Mesenchymal stem cell (in vitro differentiated cells and primary cell): ENCODE results near the gene LRRN2.

Experiments used
- DNase-seq: peaks from one replicate; pipeline ENCODE4 v3.0.0-alpha.2; 2013
- H2AFZ ChIP-seq: one replicate; pipeline ENCODE4 v1.6.1; 2013; ENCODE audit warnings: low read depth, mild to moderate bottlenecking, control low read depth, inconsistent platforms, low read length, moderate library complexity
- H2AK5ac ChIP-seq: 2 replicates; pipeline ENCODE4 v1.6.1; 2013; ENCODE audit warnings: low read length, moderate library complexity, mild to moderate bottlenecking, inconsistent platforms; ENCODE audit not compliant: severe bottlenecking
- H2BK120ac ChIP-seq: one replicate; pipeline ENCODE4 v1.6.1; 2013; ENCODE audit warnings: low read depth, mild to moderate bottlenecking, inconsistent platforms, low read length, moderate library complexity
- H2BK12ac ChIP-seq, 2 experiments: one replicate each; pipeline ENCODE4 v1.6.1; 2013; ENCODE audit warnings: inconsistent platforms in 2 of 2, low read length in 2 of 2, mild to moderate bottlenecking in 2 of 2, moderate library complexity in 2 of 2, control low read depth in 1 of 2
- H2BK15ac ChIP-seq: one replicate; pipeline ENCODE4 v1.6.1; 2013; ENCODE audit warnings: mild to moderate bottlenecking, low read depth, inconsistent platforms; ENCODE audit not compliant: poor library complexity, severe bottlenecking
- H2BK5ac ChIP-seq: 2 replicates; pipeline ENCODE4 v1.6.1; 2013; ENCODE audit warnings: low read depth, mild to moderate bottlenecking, low read length, control low read depth, inconsistent platforms; ENCODE audit not compliant: poor library complexity, severe bottlenecking
- H3K14ac ChIP-seq, 2 experiments: one replicate each; pipeline ENCODE4 v1.6.1; 2013; ENCODE audit warnings: inconsistent platforms in 2 of 2, low read length in 2 of 2, control low read depth in 1 of 2, mild to moderate bottlenecking in 1 of 2, moderate library complexity in 1 of 2
- H3K18ac ChIP-seq, 2 experiments: one replicate each; pipeline ENCODE4 v1.6.1; 2013; ENCODE audit warnings: inconsistent platforms in 2 of 2, low read length in 2 of 2, control low read depth in 1 of 2, low read depth in 1 of 2, mild to moderate bottlenecking in 1 of 2
- H3K23ac ChIP-seq, 2 experiments: one replicate each; pipeline ENCODE4 v1.6.1; 2013; ENCODE audit warnings: inconsistent platforms in 2 of 2, low read length in 2 of 2, mild to moderate bottlenecking in 2 of 2, moderate library complexity in 2 of 2, control low read depth in 1 of 2
- H3K27ac ChIP-seq: 2 replicates; pipeline ENCODE4 v1.5.1; 2013; ENCODE audit warnings: mild to moderate bottlenecking, moderate library complexity, low read length, control low read depth, inconsistent platforms; ENCODE audit not compliant: poor library complexity, severe bottlenecking
- H3K27me3 ChIP-seq, 2 experiments: 2 replicates each; pipeline versions ENCODE4 v1.6.1 to v1.7.0; 2013; ENCODE audit warnings: low read length in 2 of 2, mild to moderate bottlenecking in 2 of 2, moderate library complexity in 2 of 2, control low read depth in 1 of 2, inconsistent platforms in 1 of 2; ENCODE audit not compliant: control insufficient read depth in 1 of 2, insufficient read depth in 1 of 2
- H3K36me3 ChIP-seq, 2 experiments: 2 replicates each; pipeline versions ENCODE4 v1.6.1 to v1.7.0; 2013; ENCODE audit warnings: low read length in 2 of 2, control low read depth in 1 of 2, inconsistent platforms in 1 of 2, low read depth in 1 of 2, mild to moderate bottlenecking in 1 of 2; ENCODE audit not compliant: insufficient read depth in 2 of 2, control insufficient read depth in 1 of 2
- H3K4ac ChIP-seq, 2 experiments: one replicate each; pipeline ENCODE4 v1.6.1; 2013; ENCODE audit warnings: inconsistent platforms in 2 of 2, low read length in 2 of 2, mild to moderate bottlenecking in 2 of 2, moderate library complexity in 2 of 2, control low read depth in 1 of 2, low read depth in 1 of 2
- H3K4me1 ChIP-seq: 2 replicates; pipeline ENCODE4 v1.6.1; 2013; ENCODE audit warnings: low read depth, low read length, control low read depth; ENCODE audit not compliant: control insufficient read depth, insufficient read depth
- H3K4me2 ChIP-seq: 2 replicates; pipeline ENCODE4 v1.6.1; 2013; ENCODE audit warnings: low read length, mild to moderate bottlenecking, inconsistent platforms; ENCODE audit not compliant: poor library complexity, severe bottlenecking
- H3K4me3 ChIP-seq, 2 experiments: 2 replicates each; pipeline versions ENCODE4 v1.5.1 to v1.7.0; 2013; ENCODE audit warnings: low read length in 2 of 2, mild to moderate bottlenecking in 2 of 2, control low read depth in 1 of 2, low read depth in 1 of 2; ENCODE audit not compliant: insufficient read depth in 1 of 2
- H3K79me1 ChIP-seq: replicated peaks from 2 replicates; pipeline ENCODE4 v1.6.1; 2013; ENCODE audit warnings: mild to moderate bottlenecking, control low read depth, low read length, inconsistent platforms; ENCODE audit not compliant: poor library complexity, severe bottlenecking
- H3K9ac ChIP-seq: 2 replicates; pipeline ENCODE4 v1.7.0; 2013; ENCODE audit warnings: mild to moderate bottlenecking, low read length, moderate library complexity
- H3K9me3 ChIP-seq: 2 replicates; pipeline ENCODE4 v1.7.0; 2013; ENCODE audit warnings: mild to moderate bottlenecking, low read length; ENCODE audit not compliant: control insufficient read depth
- H4K8ac ChIP-seq: one replicate; pipeline ENCODE4 v1.6.1; 2013; ENCODE audit warnings: inconsistent platforms, mild to moderate bottlenecking, low read length, moderate library complexity
- H4K91ac ChIP-seq: one replicate; pipeline ENCODE4 v1.6.1; 2013; ENCODE audit warnings: mild to moderate bottlenecking, low read length, inconsistent platforms
- WGBS: methylation state at CpG from one replicate; pipeline ENCODE4 v1.1.7; 2013; ENCODE audit warnings: mixed read lengths; 5-methylcytosine and 5-hydroxymethylcytosine counted together

LRRN2 gene

DNA sequence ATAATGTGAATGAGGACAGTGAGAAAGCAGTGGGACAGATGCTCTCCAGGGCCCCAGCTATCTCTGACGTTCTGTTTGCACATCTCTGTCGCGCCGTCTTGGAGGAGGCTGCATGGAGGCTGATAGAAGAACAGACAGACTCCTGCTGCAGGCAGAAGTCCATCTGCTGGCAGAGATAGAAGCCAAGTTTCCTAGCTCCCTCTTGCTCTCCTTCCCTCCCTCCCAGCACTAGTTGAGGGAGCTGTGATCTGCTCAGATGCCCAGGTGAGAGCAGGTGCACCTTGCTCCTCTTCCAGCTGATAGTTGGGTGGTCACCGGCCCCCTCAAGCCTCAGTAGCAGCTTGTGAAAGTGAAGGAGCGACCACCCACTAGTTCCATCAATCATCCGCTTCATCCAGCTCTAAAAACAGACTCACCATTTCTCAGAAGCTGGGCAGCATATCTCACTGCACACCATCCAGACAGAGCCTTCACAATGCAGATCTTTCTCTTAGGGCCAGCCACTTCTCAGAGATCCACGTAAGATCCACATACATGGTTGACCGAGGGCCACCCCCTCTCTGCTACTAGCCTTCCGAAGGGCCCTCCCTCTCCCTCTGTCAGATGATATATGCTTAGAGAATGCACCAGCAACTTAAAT is 12.9 kb downstream of the LRRN2 start:
- Histone ChIP-seq H4K91ac (no peak overlapping the region), H2AK5ac (no peak overlapping the region), H3K36me3 (no peaks in the 10 kb centered on the region), H2BK120ac (no peak overlapping the region), H3K79me1 (no peaks in the 10 kb centered on the region), H3K9me3 (no peaks in the 10 kb centered on the region), H2AFZ (no peak overlapping the region), H2BK5ac (no peak overlapping the region), H2BK15ac (no peak overlapping the region), H4K8ac (peak overlapping the region; percentile 24), H3K18ac (peak overlapping the region in 1 of 2 experiments; percentile 35), H3K4me1 (peaks cover 2% of the 10 kb centered on the region), H3K27ac (no peak overlapping the region), H3K4ac (no peak overlapping the region), H3K23ac (no peak overlapping the region), H2BK12ac (no peak overlapping the region), H3K4me2 (no peak overlapping the region), H3K4me3 (no peak overlapping the region), H3K27me3 (peaks cover 42 to 73% of the 10 kb centered on the region in 2 experiments), H3K9ac (no peak overlapping the region), H3K14ac (no peak overlapping the region)
- WGBS, result 83% methylated on average over 10 of the region's 10 CpGs
- no peak for DNase-seq

DNA sequence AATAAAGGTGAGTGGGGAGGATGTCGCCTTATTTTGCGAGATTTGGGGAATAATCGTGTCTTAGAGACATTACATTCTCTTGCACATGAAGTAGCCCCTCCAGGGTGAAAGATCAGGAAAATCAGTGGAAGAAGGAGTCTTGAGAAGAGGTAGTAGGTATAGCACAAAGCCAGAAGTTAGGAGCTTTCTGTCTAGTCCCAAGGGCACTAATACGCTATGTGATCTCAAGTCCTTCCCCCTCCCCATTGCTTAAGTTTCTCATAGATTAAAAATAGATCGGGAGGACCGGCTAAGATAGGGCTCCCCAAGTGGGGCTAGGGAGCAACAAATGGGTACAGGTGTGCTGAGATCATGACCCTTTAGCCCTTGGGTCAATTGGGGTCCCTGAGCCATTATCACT is 13.5 kb downstream of the LRRN2 start:
- H3K14ac ChIP-seq, result no peak overlapping the region
- no peak overlapping the region for H2BK12ac ChIP-seq
- H3K18ac ChIP-seq, result no peak overlapping the region
- WGBS, result 88% methylated on average over 5 of the region's 6 CpGs
- H3K27ac ChIP-seq, result no peak overlapping the region
- no peak overlapping the region for H3K4me3 ChIP-seq
- no peak overlapping the region for H3K9ac ChIP-seq
- H3K4me2 ChIP-seq, result no peak overlapping the region
- H4K8ac ChIP-seq, result no peak overlapping the region
- no peaks in the 10 kb centered on the region for H3K9me3 ChIP-seq
- no peak overlapping the region for H2AK5ac ChIP-seq
- H4K91ac ChIP-seq, result no peak overlapping the region
- peaks cover 2% of the 10 kb centered on the region for H3K4me1 ChIP-seq
- H3K23ac ChIP-seq, result no peak overlapping the region
- no peak overlapping the region for H2BK5ac ChIP-seq
- H2BK120ac ChIP-seq, result no peak overlapping the region
- H2BK15ac ChIP-seq, result no peak overlapping the region
- no peak overlapping the region for H2AFZ ChIP-seq
- H3K36me3 ChIP-seq, result no peaks in the 10 kb centered on the region
- DNase-seq, result no peak
- no peak overlapping the region for H3K4ac ChIP-seq
- H3K79me1 ChIP-seq, result no peaks in the 10 kb centered on the region
- peaks cover 38 to 72% of the 10 kb centered on the region in 2 experiments for H3K27me3 ChIP-seq

DNA sequence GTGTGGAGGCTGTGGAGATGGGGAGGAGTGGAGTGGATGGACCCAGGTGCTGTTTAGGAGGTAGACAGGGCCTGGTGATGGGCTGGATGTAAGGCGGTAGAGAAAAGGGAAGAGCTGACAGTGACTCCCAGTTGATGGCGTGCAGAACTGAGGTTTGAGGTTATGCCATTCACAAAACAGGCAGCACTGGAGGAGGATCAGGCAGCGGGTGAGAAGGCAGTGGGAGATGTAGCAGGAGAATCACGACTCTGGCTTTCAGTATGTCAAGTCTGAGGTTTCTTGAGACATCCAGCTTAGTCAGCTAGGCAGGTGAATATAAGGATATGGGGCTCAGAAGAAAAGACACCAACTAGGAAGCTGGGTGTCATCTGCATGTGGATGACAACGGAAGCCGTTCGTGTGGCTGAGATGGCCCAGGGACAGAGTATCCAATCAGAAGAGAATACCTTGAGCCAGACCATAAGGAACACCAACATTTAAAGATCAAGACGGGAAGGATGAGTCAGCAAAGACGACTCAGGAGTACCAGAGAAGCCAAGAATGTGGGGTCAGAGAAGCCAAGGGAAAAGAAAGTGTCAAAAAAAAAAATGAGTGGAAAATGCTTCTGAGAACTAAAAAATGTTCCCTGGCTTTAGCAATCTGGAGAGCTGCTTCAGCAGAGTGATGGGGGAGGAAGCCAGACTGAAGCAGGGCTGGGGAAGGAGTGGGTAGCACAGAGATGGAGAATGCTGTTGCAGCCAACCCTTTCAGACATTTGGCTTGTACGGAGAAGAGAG is 15.2 kb downstream of the LRRN2 start:
- peak; percentile 86 for DNase-seq
- no peak overlapping the region for H3K9ac ChIP-seq
- no peak overlapping the region for H3K14ac ChIP-seq
- H2BK120ac ChIP-seq, result no peak overlapping the region
- peaks cover 2% of the 10 kb centered on the region for H3K4me1 ChIP-seq
- no peak overlapping the region for H4K8ac ChIP-seq
- H3K27ac ChIP-seq, result no peak overlapping the region
- no peak overlapping the region for H2BK15ac ChIP-seq
- no peaks in the 10 kb centered on the region for H3K9me3 ChIP-seq
- H2BK12ac ChIP-seq, result peak overlapping the region; percentile 19 to 75
- no peak overlapping the region for H3K4me2 ChIP-seq
- peaks cover 32 to 65% of the 10 kb centered on the region in 2 experiments for H3K27me3 ChIP-seq
- H3K79me1 ChIP-seq, result no peaks in the 10 kb centered on the region
- no peak overlapping the region for H3K23ac ChIP-seq
- no peak overlapping the region for H2AK5ac ChIP-seq
- peak overlapping the region in 1 of 2 experiments; percentile 22 for H3K4ac ChIP-seq
- no peak overlapping the region for H2BK5ac ChIP-seq
- no peak overlapping the region for H2AFZ ChIP-seq
- WGBS, result 41% methylated on average over 10 of the region's 10 CpGs
- peak overlapping the region; percentile 44 to 56 for H3K18ac ChIP-seq
- H3K4me3 ChIP-seq, result no peak overlapping the region
- H3K36me3 ChIP-seq, result no peaks in the 10 kb centered on the region
- H4K91ac ChIP-seq, result peak overlapping the region; percentile 66

DNA sequence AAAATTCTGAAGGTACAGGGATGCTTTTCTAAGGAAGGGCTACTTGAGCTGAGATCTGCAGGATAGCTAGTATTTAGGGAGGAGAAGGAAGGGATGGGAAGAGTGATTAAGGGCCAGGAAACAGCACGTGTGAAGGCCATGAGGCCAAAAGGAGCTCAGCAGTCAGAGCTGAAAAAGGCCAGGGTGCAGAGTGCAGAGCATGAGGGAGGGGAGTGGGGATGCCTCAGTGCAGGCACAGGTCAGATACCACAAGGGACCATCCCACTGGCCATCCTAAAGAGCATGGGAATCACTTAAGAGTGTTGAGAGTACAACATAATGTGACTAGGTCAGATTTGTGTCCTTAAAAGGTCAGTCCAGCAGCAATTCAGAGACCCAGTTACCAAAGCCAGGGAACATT is 16.0 kb downstream of the LRRN2 start:
- Histone ChIP-seq H3K27me3 (peaks cover 27 to 63% of the 10 kb centered on the region in 2 experiments), H2BK120ac (no peak overlapping the region), H3K9me3 (no peaks in the 10 kb centered on the region), H2BK15ac (no peak overlapping the region), H2BK5ac (no peak overlapping the region), H3K18ac (no peak overlapping the region), H2AFZ (no peak overlapping the region), H3K14ac (no peak overlapping the region), H3K4me1 (peaks cover 2% of the 10 kb centered on the region), H3K4ac (peak overlapping the region in 1 of 2 experiments; percentile 3), H3K23ac (no peak overlapping the region), H3K36me3 (no peaks in the 10 kb centered on the region), H4K91ac (no peak overlapping the region), H2BK12ac (no peak overlapping the region), H3K27ac (no peak overlapping the region), H4K8ac (no peak overlapping the region), H3K4me2 (no peak overlapping the region), H3K79me1 (no peaks in the 10 kb centered on the region), H2AK5ac (no peak overlapping the region), H3K4me3 (no peak overlapping the region), H3K9ac (no peak overlapping the region)
- 15% methylated on average over 1 of the region's 1 CpG for WGBS
- DNase-seq, result no peak
